GM21825 (cell line): ENCODE data around the gene PARD3B.

Source experiments
- ATAC-seq: cut with Tn5 transposase; IDR thresholded peaks from one replicate; pipeline ENCODE4 v1.9.1; 2021; ENCODE audit warnings: mild to moderate bottlenecking, moderate library complexity; ENCODE audit not compliant: unreplicated experiment

PARD3B gene

GRCh38 chr2:204749319-204749718, 204.0 kb downstream of the PARD3B start:
- no peak for ATAC-seq

- ATAC-seq = no peak
These were observed 205.1 kb downstream of the PARD3B start for GRCh38 chr2:204750389-204750788.

DNA sequence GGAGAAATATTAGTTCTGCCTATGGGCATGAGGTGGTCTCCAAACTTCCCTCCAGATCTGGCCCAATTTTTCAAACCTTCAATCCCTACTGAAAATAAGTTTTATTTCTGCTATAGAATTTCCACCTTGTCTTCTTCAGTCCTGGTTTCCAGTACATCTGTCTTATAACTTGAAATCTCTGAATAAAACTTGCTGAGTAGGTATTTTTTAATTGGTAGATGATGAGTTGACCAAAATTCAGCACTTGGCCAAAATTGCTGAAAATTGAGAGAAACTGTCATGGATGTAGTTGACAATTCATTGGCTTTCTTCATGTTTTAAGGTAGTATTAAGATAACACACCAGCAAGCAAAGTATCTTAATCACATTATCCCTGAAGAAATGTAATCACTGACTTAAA, 206.2 kb downstream of the PARD3B start:
- no peak for ATAC-seq

DNA sequence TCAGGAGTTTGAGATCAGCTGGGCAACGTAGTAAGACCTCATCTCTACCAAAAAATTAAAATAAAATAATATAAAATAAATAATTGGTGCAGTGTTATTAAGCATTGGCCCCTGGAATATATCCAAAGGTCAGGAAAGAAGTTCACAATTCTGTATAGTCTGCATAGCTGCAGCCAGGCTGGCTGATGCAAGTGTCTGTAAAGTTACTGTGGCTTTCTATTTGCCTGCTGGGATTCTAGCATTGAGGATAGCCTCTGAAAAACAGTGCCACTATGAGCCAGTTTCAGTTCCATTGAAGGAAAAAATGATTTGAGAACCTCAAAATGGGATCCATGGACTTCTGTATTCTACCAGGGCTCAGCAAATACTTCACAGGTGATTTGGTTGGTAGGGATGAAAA, 208.6 kb downstream of the PARD3B start:
- ATAC-seq = no peak

DNA sequence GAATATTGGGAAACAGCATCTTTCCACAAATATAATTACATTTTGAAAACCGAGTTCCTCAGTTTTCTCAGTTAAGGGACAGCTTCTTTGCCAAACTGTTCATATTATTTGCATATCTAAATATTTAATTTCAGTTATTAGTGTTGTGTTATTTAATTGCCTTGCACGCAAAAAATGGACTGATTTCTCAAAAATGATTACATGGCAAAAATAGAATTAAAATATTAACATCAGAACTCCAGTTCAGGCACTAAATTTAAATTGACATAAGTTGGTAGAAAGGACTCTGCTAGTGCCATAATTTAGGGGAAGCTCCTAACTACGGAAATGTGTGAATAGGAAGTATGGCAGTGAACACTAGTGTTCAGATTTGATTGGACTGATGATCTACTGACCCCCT, 209.6 kb downstream of the PARD3B start:
- no peak for ATAC-seq

GRCh38 chr2:204763974-204764703, 218.9 kb downstream of the PARD3B start:
- ATAC-seq = no peak

GRCh38 chr2:204770735-204771134, 225.5 kb downstream of the PARD3B start:
- ATAC-seq = no peak

GRCh38 chr2:204771721-204772120, 226.4 kb downstream of the PARD3B start:
- no peak for ATAC-seq

GRCh38 chr2:204772546-204772945, 227.3 kb downstream of the PARD3B start:
- ATAC-seq = no peak

GRCh38 chr2:204775766-204776165, 230.5 kb downstream of the PARD3B start:
- ATAC-seq = no peak

DNA sequence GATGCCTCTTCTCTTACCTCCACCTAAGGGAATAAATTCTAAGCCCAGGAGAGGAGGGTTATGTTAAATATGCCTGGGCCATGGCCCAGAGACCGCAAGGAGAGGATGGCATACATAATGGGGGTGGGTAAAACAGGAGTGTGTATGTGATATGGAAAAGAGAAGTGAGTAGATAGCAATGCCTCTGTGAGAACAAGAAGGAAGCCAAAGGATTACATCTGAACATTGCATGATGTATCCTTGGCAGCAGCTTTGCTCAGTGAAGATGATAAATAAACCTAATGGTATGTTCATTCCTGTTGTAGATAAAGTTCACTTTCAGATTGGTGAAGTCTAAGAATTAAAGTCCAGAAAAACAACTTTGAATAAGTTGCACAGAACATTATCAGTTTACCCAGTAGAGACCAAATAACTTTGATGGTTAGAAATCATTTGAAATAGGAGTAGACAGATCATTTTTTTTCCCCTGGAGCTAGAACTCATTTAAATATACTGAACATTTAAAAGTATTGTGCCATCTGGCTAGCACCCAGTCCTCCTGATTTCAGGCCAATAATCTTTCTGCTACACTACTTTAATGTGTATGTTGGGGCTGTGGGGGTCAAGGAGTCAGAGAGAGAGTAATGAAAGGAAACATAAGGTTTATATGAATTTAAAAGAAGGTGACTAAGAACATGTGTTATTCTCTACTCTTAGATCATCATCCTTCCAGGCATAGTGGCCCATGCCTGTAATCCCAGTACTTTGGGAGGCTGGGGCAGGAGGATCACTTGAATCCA, 231.7 kb downstream of the PARD3B start:
- no peak for ATAC-seq

DNA sequence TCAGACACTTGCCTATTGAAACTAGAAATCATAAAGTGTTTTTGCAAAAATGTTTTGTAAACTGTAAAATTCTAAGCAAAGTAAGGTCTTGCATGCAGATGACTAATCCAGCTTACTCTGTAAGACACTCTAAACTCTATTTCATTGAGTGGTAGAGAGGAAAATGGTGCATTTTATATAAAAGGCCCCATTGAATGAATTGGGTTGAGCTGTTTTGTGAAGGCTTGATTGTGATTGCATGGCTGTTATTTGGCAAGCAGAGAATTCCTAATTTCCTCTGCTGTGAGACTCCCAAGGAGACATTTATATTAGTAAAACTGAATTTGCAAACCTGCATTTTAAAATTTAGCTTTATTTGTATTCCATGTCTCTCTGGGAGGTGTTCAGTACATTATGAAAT, 234.5 kb downstream of the PARD3B start:
- no peak for ATAC-seq

GRCh38 chr2:204781941-204782340, 236.7 kb downstream of the PARD3B start:
- ATAC-seq = no peak

GRCh38 chr2:204790076-204790475, 244.8 kb downstream of the PARD3B start:
- no peak for ATAC-seq

- no peak for ATAC-seq
These were observed 246.0 kb downstream of the PARD3B start for GRCh38 chr2:204791230-204791629.

GRCh38 chr2:204794624-204795023, 249.3 kb downstream of the PARD3B start:
- ATAC-seq = no peak

GRCh38 chr2:204795156-204795555, 249.9 kb downstream of the PARD3B start:
- no peak for ATAC-seq

DNA sequence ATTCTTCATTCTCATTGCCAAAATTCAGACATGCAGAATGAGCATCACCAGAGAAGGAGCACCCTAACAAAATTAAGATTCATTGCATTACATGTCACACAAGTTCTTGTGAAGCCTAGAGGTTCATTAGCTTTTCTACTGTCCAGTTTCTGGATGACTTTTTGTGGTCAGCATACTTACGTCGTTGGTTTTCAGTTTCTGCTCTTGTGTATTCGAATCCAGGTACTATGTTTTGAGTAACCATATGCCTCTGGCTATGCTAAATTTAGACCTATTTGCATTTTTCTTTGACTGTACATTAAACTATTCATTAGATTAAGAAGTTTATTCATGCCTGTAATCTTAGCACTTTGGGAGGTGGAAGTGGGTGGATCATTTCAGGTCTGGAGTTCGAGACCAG, 251.3 kb downstream of the PARD3B start:
- ATAC-seq = no peak

DNA sequence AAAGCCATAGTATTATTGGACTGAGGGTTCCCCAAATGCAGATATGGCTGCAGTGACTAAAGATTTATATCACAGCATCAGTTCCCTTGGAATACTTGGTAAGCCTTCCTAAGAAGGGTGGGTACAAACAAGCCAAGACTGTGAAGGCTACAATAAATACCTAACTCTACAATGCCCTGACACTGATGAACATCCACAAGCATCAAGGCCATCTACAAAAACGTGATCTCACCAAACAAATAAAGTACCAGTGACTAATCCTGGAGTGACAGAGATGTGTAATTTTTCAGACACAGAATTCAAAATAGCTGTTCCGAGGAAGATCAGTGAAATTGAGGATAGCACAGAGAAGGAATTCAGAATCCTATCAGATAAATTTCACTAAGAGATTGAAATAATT, 254.5 kb downstream of the PARD3B start:
- ATAC-seq = no peak

GRCh38 chr2:204808494-204808893, 263.2 kb downstream of the PARD3B start:
- no peak for ATAC-seq

- no peak for ATAC-seq
These were observed 279.6 kb downstream of the PARD3B start for GRCh38 chr2:204824751-204825453.

DNA sequence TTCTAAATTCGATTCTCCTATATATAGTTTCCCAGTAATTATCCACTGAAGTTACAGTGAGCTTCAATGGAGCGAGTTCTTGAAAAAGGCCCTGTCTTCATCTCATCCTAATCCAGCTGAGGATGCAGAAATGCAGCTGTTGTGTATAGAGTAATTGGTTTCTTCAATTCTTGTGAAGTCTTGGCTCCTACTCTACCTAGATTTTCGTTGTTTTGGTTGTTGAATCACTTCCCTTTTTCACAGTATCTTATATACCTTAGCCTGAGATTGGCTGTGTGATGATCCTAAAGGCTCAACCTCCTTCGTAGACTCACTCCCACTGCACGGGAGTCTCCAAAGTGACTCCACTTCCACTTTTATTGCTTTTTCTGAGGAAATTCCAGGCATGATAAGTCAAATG, 280.4 kb downstream of the PARD3B start:
- ATAC-seq = no peak
